ENCODE results near the gene LAMA5. TPM values are rescaled to one million over a fixed set of nuclear protein-coding genes. Genes with fewer than 3 reads are reported as not detected.

Gene LAMA5
- total RNA-seq, 2 donors from 2014 or later = 170 to 272 TPM

- TF ChIP-seq POLR2A (IDR thresholded peaks at IDR 0.05) (no peak), CTCF (IDR thresholded peaks at IDR 0.05) (no peak), POLR2AphosphoS5 (IDR thresholded peaks at IDR 0.05) (no peak)
- Histone ChIP-seq H3K9me3 (no peaks in the 10 kb centered on the region), H3K4me1 (replicated peaks) (peaks cover under 1% of the 10 kb centered on the region), H3K36me3 (peaks cover 6 to 7% of the 10 kb centered on the region in 2 donors), H3K27ac (no peak overlapping the region), H3K4me3 (no peak overlapping the region), H3K27me3 (replicated peaks; ENCODE audit: insufficient read depth) (no peaks in the 10 kb centered on the region)
- DNase-seq (ENCODE audit: low spot score) = no peak
- intact Hi-C loops (cut with DNase I) = no loop called here
- WGBS = 93% methylated on average over 11 of the region's 11 CpGs
These were observed 75.0 kb downstream of the LAMA5 start for GRCh38 chr20:62292108-62292507.

DNA sequence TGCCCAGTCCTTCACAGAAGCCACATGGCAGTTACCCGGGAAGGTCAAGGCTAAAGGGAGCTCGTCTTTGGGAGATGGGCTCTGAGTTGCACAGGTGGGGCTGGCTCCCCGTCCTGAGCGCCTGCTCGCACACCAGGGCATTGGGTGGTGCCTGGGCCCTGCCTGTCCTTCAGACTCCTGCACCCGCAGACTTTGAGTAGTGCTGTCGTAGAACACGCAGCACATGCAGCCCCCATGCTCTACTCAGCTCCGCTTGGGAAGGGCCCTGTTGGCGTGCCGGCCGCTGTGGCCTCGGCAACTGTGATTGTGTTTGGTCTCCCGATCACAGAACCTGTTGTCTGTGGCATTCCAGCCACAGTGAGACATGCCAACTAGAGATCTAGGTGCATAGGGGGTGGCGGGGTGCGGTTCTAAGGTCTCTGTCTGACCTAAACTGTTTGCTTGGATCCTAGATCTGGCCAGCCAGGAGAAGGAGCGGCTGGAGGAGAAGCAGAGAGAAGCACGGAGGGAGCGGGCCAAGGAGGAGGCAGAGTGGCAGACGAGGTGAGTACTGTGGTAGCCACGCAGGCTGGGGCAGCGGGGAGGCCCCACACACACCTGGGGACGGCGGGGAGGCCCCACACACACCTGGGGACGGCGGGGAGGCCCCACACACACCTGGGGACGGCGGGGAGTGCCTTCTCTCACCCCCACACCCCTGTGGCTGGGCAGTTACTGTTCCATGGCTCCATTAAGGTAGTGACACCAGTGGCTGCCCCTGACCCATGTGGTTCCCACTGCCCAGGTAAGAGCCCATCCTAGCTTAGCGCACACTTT, 75.7 kb downstream of the LAMA5 start:
- TF ChIP-seq CTCF (IDR thresholded peaks at IDR 0.05) (no peak), POLR2AphosphoS5 (IDR thresholded peaks at IDR 0.05) (no peak), POLR2A (IDR thresholded peaks at IDR 0.05) (no peak)
- intact Hi-C loops (cut with DNase I) = no loop called here
- no peak for DNase-seq (ENCODE audit: low spot score)
- Histone ChIP-seq H3K36me3 (peaks cover 7 to 9% of the 10 kb centered on the region in 2 donors), H3K9me3 (no peaks in the 10 kb centered on the region), H3K4me1 (replicated peaks) (no peaks in the 10 kb centered on the region), H3K27ac (no peak overlapping the region), H3K4me3 (no peak overlapping the region), H3K27me3 (replicated peaks; ENCODE audit: insufficient read depth) (no peaks in the 10 kb centered on the region)
- WGBS = 92% methylated on average over 28 of the region's 29 CpGs

GRCh38 chr20:62289898-62290297, 77.2 kb downstream of the LAMA5 start:
- 92% methylated on average over 8 of the region's 8 CpGs for WGBS
- no peak overlapping the region for H3K4me3 ChIP-seq
- intact Hi-C loops (cut with DNase I) = no loop called here
- no peak for TF ChIP-seq POLR2A (IDR thresholded peaks at IDR 0.05)
- no peak for TF ChIP-seq POLR2AphosphoS5 (IDR thresholded peaks at IDR 0.05)
- no peak for TF ChIP-seq CTCF (IDR thresholded peaks at IDR 0.05)
- DNase-seq (ENCODE audit: low spot score) = no peak
- H3K27me3 ChIP-seq (replicated peaks; ENCODE audit: insufficient read depth) = no peaks in the 10 kb centered on the region
- H3K4me1 ChIP-seq (replicated peaks) = no peaks in the 10 kb centered on the region
- peaks cover 9 to 14% of the 10 kb centered on the region in 2 donors for H3K36me3 ChIP-seq
- H3K27ac ChIP-seq = no peak overlapping the region
- H3K9me3 ChIP-seq = no peaks in the 10 kb centered on the region

DNA sequence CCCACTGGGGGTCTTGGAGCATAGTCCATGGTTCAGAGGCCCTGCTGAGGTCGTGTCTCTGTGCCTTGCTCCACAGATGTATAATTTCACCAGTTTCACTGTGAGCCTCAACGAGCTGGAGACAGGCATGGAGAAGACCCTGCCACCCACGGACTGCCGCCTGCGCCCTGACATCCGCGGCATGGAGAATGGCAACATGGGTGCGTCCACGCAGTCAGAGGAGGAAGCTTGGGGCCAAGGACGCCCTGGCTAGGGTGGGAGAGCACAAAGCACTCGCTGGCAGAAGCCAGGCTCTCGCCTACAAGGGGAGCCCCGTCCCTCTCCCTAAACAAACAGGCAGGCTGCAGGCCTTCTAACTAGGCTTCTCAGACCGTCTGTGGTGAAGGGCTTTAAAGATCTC, 78.0 kb downstream of the LAMA5 start:
- peaks cover 9 to 14% of the 10 kb centered on the region in 2 donors for H3K36me3 ChIP-seq

More for the DNA sequence above, 78.0 kb downstream of the LAMA5 start:
- Histone ChIP-seq H3K27ac (no peak overlapping the region), H3K27me3 (replicated peaks; ENCODE audit: insufficient read depth) (no peaks in the 10 kb centered on the region), H3K4me1 (replicated peaks) (no peaks in the 10 kb centered on the region), H3K9me3 (no peaks in the 10 kb centered on the region), H3K4me3 (no peak overlapping the region)
- TF ChIP-seq CTCF (IDR thresholded peaks at IDR 0.05) = no peak
- no peak for TF ChIP-seq POLR2A (IDR thresholded peaks at IDR 0.05)
- TF ChIP-seq POLR2AphosphoS5 (IDR thresholded peaks at IDR 0.05) = no peak
- WGBS = 79% methylated on average over 14 of the region's 14 CpGs
- intact Hi-C loops (cut with DNase I) = no loop called here
- no peak for DNase-seq (ENCODE audit: low spot score)

All from prostate gland (tissue), 2 donors.